ENCODE measurements around the gene POLR2C. TPM values are rescaled to one million over a fixed set of nuclear protein-coding genes. Genes with fewer than 3 reads are reported as not detected.

Gene POLR2C
- total and polyA plus RNA-seq, 10 donors: 23.2 to 75.6 (median 49.0) TPM

DNA sequence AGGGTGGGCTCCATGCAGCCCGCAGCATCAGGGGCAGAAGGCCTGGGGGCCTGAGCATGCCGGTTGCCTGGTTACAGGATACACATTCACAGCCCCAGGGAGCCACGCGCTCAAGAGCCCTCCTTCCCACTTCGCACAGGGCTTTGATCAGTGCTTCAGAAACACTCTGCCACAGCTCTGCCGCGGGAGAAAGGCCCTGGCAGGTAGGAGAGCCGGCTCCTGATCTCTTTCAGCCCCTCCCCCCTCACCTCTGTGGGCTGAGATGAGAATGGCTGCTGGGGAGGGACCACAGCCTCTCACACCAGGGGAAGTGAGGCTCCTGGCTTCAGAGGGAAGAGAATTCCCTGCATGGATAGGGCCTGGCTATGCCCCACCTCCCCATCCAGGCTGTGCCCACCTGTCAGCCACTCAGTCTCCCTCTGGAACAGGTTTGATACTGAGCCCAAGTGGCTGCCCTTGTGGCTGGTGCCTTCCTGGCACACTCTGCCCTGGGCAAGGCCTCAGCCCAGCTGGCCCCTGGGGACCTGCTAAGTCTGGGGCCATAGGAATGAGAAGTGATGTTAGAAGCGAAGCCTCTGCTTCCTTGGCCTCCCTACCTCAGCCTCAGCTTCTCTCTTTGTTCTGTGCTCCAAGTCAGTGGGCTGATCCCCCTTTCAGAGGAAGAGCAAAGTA lies 15.2 kb downstream of the POLR2C start:
- intact Hi-C loops (cut with DNase I; ENCODE audit: low total_unique reads): no loop called here
- peak; percentile 58 for DNase-seq

DNA sequence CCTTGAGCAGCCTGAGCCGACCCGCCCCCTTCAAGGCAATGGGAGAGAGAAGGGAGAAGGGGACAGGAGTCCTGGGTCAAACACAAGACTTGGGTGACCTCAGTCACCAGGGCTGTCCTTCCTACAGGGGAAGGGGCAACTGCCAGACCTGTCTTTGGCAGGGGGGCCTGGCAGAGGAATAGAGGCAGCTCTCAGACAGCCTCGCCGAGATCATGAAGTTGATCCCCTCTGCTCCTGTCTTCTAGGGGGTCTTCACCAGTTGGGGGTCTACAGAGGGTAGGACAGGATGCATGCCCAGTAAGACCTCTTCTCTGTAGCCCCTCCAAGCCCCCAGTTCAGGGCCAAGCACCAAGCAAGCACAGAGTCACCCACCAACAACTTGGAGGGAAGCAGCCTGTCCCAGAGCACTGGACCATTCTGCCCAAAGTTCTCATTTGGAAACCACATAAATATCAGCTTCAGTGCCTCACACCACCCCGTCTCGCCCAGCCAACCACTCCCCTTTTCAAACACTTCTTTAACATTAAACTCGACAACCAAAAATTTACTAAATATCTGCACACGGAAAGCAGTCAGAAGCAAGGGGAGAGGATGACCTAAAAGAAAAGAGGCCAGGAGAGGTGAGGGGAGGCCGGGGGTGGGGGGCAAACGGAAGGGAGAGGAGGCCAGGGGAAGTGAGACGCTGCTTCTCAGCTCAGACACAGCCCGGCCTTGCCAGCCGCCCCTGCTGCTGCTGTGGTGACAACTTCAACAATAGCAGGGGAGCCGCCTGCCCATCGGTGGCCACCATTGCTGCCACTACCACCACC lies 16.1 kb downstream of the POLR2C start:
- peak overlapping the region in 4 of 8 donors; percentile 45 to 60 (median 50) for H3K27ac ChIP-seq
- H3K4me1 ChIP-seq: peaks cover 13 to 71% (median 50%) of the 10 kb centered on the region in 6 donors
- H3K36me3 ChIP-seq: peaks cover 0 to 16% (median under 1%) of the 10 kb centered on the region in 6 donors
- intact Hi-C loops (cut with DNase I; ENCODE audit: low total_unique reads): no loop called here
- 32 to 38% (median 36%) methylated on average over 13 to 15 of the region's 15 CpGs for WGBS, 5 donors
- H3K27me3 ChIP-seq (replicated peaks in 1 of 7): peaks cover 0 to 16% (median 0%) of the 10 kb centered on the region in 7 donors
- no peaks in the 10 kb centered on the region for H3K9me3 ChIP-seq
- DNase-seq: peak; percentile 37
- TF ChIP-seq POLR2A (IDR thresholded peaks at IDR 0.05) (no peak), CTCF (IDR thresholded peaks at IDR 0.05 in 8 of 11, conservative IDR thresholded peaks at IDR 0.05 in 3 of 11) (no peak), POLR2AphosphoS5 (IDR thresholded peaks at IDR 0.05) (no peak)
- H3K4me3 ChIP-seq: peak overlapping the region; percentile 13 to 58 (median 32)

More for the DNA sequence above, 15.2 kb downstream of the POLR2C start:
- Histone ChIP-seq H3K27me3 (replicated peaks in 1 of 7) (peaks cover 0 to 16% (median 0%) of the 10 kb centered on the region in 7 donors), H3K4me3 (no peak overlapping the region), H3K36me3 (peaks cover 0 to 26% (median 6%) of the 10 kb centered on the region in 6 donors), H3K9me3 (no peaks in the 10 kb centered on the region), H3K27ac (peak overlapping the region in 2 of 8 donors; percentile 7 to 14), H3K4me1 (peaks cover 13 to 80% (median 55%) of the 10 kb centered on the region in 6 donors)
- 61 to 76% (median 62%) methylated on average over 7 to 9 of the region's 9 CpGs for WGBS, 5 donors
- TF ChIP-seq POLR2AphosphoS5 (IDR thresholded peaks at IDR 0.05): no peak
- no peak for TF ChIP-seq CTCF (IDR thresholded peaks at IDR 0.05 in 8 of 11, conservative IDR thresholded peaks at IDR 0.05 in 3 of 11)
- TF ChIP-seq POLR2A (IDR thresholded peaks at IDR 0.05): no peak

GRCh38 chr16:57479205-57479975 lies 16.9 kb downstream of the POLR2C start:
- DNase-seq: peak; percentile 78
- H3K4me1 ChIP-seq: peaks cover 13 to 68% (median 52%) of the 10 kb centered on the region in 6 donors

More at GRCh38 chr16:57479205-57479975, 16.9 kb downstream of the POLR2C start:
- Histone ChIP-seq H3K9me3 (no peaks in the 10 kb centered on the region), H3K27me3 (replicated peaks in 1 of 7) (peaks cover 0 to 16% (median 0%) of the 10 kb centered on the region in 7 donors), H3K27ac (peak overlapping the region in 5 of 8 donors; percentile 45 to 61 (median 54)), H3K36me3 (peaks cover 0 to 9% (median 0%) of the 10 kb centered on the region in 6 donors), H3K4me3 (peak overlapping the region; percentile 13 to 58 (median 32))
- TF ChIP-seq POLR2AphosphoS5 (IDR thresholded peaks at IDR 0.05): peak in 1 of 3 donors; percentile 28
- no peak for TF ChIP-seq CTCF (IDR thresholded peaks at IDR 0.05 in 8 of 11, conservative IDR thresholded peaks at IDR 0.05 in 3 of 11)
- WGBS, 5 donors: 18 to 33% (median 30%) methylated on average over 28 to 36 of the region's 36 CpGs
- intact Hi-C loops (cut with DNase I; ENCODE audit: low total_unique reads): no loop called here

Measured in spleen (tissue), 11 donors.